Measurements from ENCODE around the gene PTMS. TPM values are rescaled to one million over a fixed set of nuclear protein-coding genes. Genes with fewer than 3 reads are reported as not detected.

PTMS gene
- total RNA-seq, 6 experiments from 2014 or later: 423 to 607 (median 561) TPM

DNA sequence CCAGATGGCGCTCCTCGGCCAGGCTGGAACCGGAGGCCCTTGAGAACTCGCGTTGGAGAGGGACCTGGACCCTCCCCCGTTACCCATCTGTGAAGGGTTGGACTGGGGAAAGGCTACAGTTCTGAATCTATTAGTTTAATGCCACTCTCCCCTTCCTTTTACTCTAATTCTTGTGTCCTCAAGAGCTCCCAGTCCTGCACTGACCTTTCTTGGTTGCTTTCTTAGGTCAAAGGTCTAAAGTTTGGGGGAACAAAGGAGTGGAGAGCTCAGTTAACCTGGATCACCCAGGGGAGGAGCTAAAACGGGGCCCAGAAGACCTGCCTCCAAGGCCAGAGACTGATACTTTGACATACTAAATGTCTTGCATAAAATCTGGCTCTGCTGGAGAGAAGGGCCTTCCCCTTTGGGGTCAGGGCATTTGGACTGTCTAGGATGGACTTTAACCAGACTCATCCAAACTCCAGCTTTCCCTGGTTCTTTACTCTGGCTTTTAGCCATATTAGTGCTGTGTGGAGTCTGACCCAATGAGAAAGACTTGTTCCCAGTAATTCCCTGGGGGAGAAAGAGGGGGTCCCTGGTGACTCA lies 12.3 kb upstream of the PTMS start:
- H3K27me3 Mint-ChIP-seq (ENCODE audit: insufficient read depth): peaks cover 4% of the 10 kb centered on the region
- peaks cover 27% of the 10 kb centered on the region for H3K4me1 Mint-ChIP-seq (ENCODE audit: low read depth)
- H3K4me3 Mint-ChIP-seq: peak overlapping the region; percentile 96
- H3K9me3 Mint-ChIP-seq: no peaks in the 10 kb centered on the region
- TF ChIP-seq, protein P1, sequence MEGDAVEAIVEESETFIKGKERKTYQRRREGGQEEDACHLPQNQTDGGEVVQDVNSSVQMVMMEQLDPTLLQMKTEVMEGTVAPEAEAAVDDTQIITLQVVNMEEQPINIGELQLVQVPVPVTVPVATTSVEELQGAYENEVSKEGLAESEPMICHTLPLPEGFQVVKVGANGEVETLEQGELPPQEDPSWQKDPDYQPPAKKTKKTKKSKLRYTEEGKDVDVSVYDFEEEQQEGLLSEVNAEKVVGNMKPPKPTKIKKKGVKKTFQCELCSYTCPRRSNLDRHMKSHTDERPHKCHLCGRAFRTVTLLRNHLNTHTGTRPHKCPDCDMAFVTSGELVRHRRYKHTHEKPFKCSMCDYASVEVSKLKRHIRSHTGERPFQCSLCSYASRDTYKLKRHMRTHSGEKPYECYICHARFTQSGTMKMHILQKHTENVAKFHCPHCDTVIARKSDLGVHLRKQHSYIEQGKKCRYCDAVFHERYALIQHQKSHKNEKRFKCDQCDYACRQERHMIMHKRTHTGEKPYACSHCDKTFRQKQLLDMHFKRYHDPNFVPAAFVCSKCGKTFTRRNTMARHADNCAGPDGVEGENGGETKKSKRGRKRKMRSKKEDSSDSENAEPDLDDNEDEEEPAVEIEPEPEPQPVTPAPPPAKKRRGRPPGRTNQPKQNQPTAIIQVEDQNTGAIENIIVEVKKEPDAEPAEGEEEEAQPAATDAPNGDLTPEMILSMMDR (IDR thresholded peaks at IDR 0.05): peak; percentile 98
- peak overlapping the region; percentile 72 for H3K27ac Mint-ChIP-seq
- DNase-seq: no peak
- H3K36me3 Mint-ChIP-seq (ENCODE audit: low read depth): peaks cover 21% of the 10 kb centered on the region

DNA sequence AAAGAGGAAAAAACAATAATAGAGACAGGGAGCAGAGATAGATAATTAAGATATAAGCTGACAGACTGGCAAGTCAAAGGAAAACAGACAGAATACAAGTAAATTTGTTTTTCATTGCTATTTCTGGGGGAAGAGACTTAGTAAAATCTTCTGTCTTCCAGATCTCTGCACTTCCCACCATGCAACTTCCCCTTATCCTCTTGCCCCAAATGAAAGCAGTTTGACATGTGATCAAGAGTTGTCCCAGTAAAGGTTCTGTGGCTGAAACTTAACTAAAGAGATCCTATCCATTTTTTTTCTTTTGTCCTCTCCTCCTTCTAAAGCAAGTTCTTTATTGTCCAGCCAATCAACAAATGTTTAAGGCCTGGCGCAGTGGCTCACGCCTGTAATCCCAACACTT lies 11.8 kb upstream of the PTMS start:
- H3K9me3 Mint-ChIP-seq: no peaks in the 10 kb centered on the region
- H3K4me1 Mint-ChIP-seq (ENCODE audit: low read depth): peaks cover 27% of the 10 kb centered on the region
- no peak for DNase-seq
- no peak overlapping the region for H3K27ac Mint-ChIP-seq
- H3K4me3 Mint-ChIP-seq: no peak overlapping the region
- TF ChIP-seq, protein P1 (IDR thresholded peaks at IDR 0.05): no peak
- H3K27me3 Mint-ChIP-seq (ENCODE audit: insufficient read depth): peaks cover 4% of the 10 kb centered on the region
- peaks cover 17% of the 10 kb centered on the region for H3K36me3 Mint-ChIP-seq (ENCODE audit: low read depth)

DNA sequence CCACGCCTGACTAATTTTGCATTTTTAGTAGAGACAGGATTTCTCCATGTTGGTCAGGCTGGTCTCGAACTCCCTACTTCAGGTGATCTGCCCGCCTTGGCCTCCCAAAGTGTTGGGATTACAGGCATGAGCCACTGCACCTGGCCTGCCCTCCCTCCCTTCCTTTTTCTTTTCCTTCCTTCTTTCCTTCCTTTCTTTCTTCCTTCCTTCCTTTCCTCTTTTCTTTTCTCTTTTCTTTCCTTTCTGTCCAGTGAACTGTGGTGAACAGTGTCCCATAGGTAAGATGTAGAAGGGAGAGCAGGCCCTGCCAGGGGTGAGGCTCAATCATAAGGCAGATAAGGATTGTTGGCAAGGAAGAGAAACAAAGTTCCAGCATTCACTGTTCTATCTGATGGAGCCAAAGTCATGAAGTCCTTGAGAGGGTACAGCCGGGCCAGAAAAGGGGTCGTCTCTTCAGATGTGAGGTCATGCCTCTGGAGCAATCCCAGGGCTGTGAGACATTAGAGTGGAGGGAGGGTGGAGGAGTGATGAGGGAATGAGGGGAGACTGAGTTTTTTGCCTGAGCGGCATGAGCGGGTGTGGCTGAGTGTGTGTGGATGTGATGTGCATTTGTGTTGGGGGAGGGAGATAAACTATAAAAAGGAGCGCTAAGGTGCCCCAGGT lies 9.0 kb upstream of the PTMS start:
- Mint-ChIP-seq H3K9me3 (no peaks in the 10 kb centered on the region), H3K27me3 (ENCODE audit: insufficient read depth) (peaks cover 4% of the 10 kb centered on the region), H3K4me3 (no peak overlapping the region), H3K36me3 (ENCODE audit: low read depth) (peaks cover 4% of the 10 kb centered on the region), H3K4me1 (ENCODE audit: low read depth) (peaks cover 11% of the 10 kb centered on the region), H3K27ac (no peak overlapping the region)
- DNase-seq: no peak
- TF ChIP-seq, protein P1 (IDR thresholded peaks at IDR 0.05): no peak

DNA sequence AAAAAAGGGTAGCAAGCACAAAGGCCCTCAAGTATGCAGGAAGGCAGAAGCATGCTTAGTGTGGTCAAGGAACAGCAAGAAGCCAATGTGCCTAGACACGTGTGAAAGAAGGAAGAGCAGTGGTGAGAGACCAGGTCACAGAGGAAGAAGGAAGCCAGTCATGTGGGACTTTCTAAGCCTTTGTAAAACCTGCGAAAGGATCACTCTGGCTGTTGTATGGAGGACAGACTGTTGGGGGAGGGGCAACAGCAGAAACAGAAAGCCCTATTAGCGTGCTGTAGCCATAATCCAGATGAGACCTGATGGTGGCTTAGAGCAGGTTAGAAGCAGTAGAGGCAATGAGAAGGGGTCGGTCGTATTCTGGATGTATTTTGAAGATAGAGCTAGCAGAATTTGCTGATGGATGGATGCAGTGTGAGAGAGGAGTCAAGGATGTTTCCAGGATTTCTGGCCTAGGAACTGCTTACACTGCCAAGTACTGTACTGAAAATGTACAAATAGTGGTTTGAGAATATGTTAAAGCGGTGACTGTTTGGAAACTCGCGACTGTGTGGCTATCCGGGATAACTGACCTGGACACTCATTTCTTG lies 7.6 kb upstream of the PTMS start:
- Mint-ChIP-seq H3K27me3 (ENCODE audit: insufficient read depth) (peaks cover 1% of the 10 kb centered on the region), H3K9me3 (no peaks in the 10 kb centered on the region), H3K27ac (no peak overlapping the region), H3K4me1 (ENCODE audit: low read depth) (peaks cover 22% of the 10 kb centered on the region), H3K36me3 (ENCODE audit: low read depth) (no peaks in the 10 kb centered on the region), H3K4me3 (no peak overlapping the region)
- no peak for DNase-seq
- TF ChIP-seq, protein P1 (IDR thresholded peaks at IDR 0.05): no peak

DNA sequence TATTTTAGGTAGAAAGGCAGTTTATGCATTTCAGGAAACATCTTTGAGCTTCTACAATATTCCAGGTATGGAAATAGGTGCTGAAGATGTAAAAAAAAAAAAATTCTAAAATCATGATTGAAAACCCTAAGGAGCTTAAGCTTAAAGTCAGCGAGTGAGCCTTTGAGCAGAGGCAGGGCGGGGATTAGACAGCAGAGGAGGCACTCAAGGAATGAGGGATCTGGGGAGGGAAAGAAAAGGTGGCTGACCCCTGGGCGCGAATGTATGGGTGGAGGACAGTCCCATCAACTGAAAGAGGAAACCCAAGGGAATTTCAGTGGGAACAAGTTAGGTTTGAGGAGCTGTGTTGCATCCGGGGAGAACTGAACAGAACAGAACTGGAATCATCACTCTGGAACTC lies 6.4 kb upstream of the PTMS start:
- Mint-ChIP-seq H3K36me3 (ENCODE audit: low read depth) (no peaks in the 10 kb centered on the region), H3K4me3 (no peak overlapping the region), H3K9me3 (no peaks in the 10 kb centered on the region), H3K27me3 (ENCODE audit: insufficient read depth) (peaks cover 1% of the 10 kb centered on the region), H3K27ac (no peak overlapping the region), H3K4me1 (ENCODE audit: low read depth) (peaks cover 27% of the 10 kb centered on the region)
- TF ChIP-seq, protein P1 (IDR thresholded peaks at IDR 0.05): no peak
- DNase-seq: no peak

All from HFFc6 (cell line).